K562 (cell line): ENCODE results near the gene ZNRF3. TPM values are rescaled to one million over a fixed set of nuclear protein-coding genes. Genes with fewer than 3 reads are reported as not detected.

ENCODE experiments used
- ATAC-seq: fragments of 200-7000 bp; cut with Tn5 transposase; 3 replicates; pipeline ENCODE4 v1.9.1; 2020; ENCODE audit warnings: moderate library complexity
- BruUV-seq: library from RNA; stranded (reverse); fragments of 400-500 nt; replicated peaks from 2 replicates; lab custom pipeline; 2021; lab: Mats Ljungman, UMichigan
- CTCF ChIA-PET: fragments of 300-600 bp; formaldehyde crosslinking; extraction: SDS; loops from one replicate; lab custom pipeline; 2021; ENCODE audit warnings: low intra/inter-chr PET ratio; lab: Yijun Ruan, JAX
- POLR2A ChIA-PET: fragments of 300-600, 350-650 bp; sonication (Branson Sonifier 250); formaldehyde crosslinking; extraction: SDS; loops from one replicate; lab custom pipeline; 2021; ENCODE audit warnings: antibody characterized with exemption, inconsistent platforms; lab: Yijun Ruan, JAX
- DNase-seq, 4 experiments: peaks; one replicate each; pipeline versions ENCODE4 v3.0.0 to v3.0.0-alpha.2; 2011 to 2018; ENCODE audit warnings: low spot score in 3 of 4, mixed read lengths in 3 of 4; ENCODE audit errors: extremely low read depth in 1 of 4
- FAIRE-seq: peaks from 2 replicates; lab custom pipeline; 2011; peaks lifted over from hg19 to GRCh38; lab: Jason Lieb, UNC
- H2AFZ ChIP-seq: 2 replicates; pipeline ENCODE4 v1.6.0; 2011; ENCODE audit warnings: low read depth, low read length, control low read depth, inconsistent platforms
- H3K27ac ChIP-seq: fragments of 200-600 bp; 3 replicates; pipeline ENCODE4 v1.8.0; 2011; ENCODE audit warnings: low read depth, mild to moderate bottlenecking, control low read depth, inconsistent platforms, low read length, moderate library complexity, mixed read lengths; ENCODE audit errors: extremely low read depth
- H3K27me3 ChIP-seq, 2 experiments: fragments of 300-600 bp in 1 of 2; 2 replicates in 1 of 2; 3 replicates in 1 of 2; pipeline versions ENCODE4 v1.6.0 to v1.8.0; 2011; ENCODE audit warnings: inconsistent platforms in 2 of 2, low read length in 2 of 2, mild to moderate bottlenecking in 1 of 2, mixed read lengths in 1 of 2, moderate library complexity in 1 of 2; ENCODE audit not compliant: control insufficient read depth in 2 of 2, insufficient read depth in 2 of 2
- H3K36me3 ChIP-seq: fragments of 300-600 bp; 3 replicates; pipeline ENCODE4 v1.8.0; 2011; ENCODE audit warnings: mild to moderate bottlenecking, low read length, inconsistent platforms; ENCODE audit not compliant: control insufficient read depth, insufficient read depth
- H3K4me1 ChIP-seq, 2 experiments: fragments of 200-600 bp in 1 of 2; replicated peaks in 1 of 2; 2 replicates in 1 of 2; 3 replicates in 1 of 2; pipeline versions ENCODE4 v1.5.1 to v1.8.0; 2011; ENCODE audit warnings: inconsistent platforms in 2 of 2, low read length in 2 of 2, mild to moderate bottlenecking in 1 of 2, mixed read lengths in 1 of 2, moderate library complexity in 1 of 2; ENCODE audit not compliant: control insufficient read depth in 2 of 2, insufficient read depth in 2 of 2
- H3K4me2 ChIP-seq: 2 replicates; pipeline ENCODE4 v1.6.1; 2011; ENCODE audit warnings: low read length, control low read depth, inconsistent platforms, mixed read lengths; ENCODE audit not compliant: insufficient read depth
- H3K4me3 ChIP-seq: fragments of 200-600 bp; sonication (generic), shearing (Covaris generic); 2 replicates; pipeline ENCODE4 v1.5.1; 2016; ENCODE audit warnings: control low read depth, inconsistent platforms
- H3K79me2 ChIP-seq: fragments of 200-600 bp; 3 replicates; pipeline ENCODE4 v1.8.0; 2011; ENCODE audit warnings: low read length, inconsistent platforms; ENCODE audit not compliant: control insufficient read depth, insufficient read depth
- H3K9ac ChIP-seq, 2 experiments: 2 replicates each; pipeline versions ENCODE4 v1.6.0 to v1.6.1; 2011; ENCODE audit warnings: low read depth in 2 of 2, low read length in 2 of 2, control low read depth in 1 of 2, inconsistent platforms in 1 of 2, mild to moderate bottlenecking in 1 of 2, mixed read lengths in 1 of 2; ENCODE audit not compliant: insufficient read depth in 1 of 2
- H3K9me1 ChIP-seq: one replicate; pipeline ENCODE4 v1.6.0; 2011; ENCODE audit warnings: inconsistent platforms, mild to moderate bottlenecking, low read length, moderate library complexity; ENCODE audit not compliant: control insufficient read depth, insufficient read depth
- H3K9me3 ChIP-seq: replicated peaks from 2 replicates; pipeline ENCODE4 v1.5.1; 2011; ENCODE audit warnings: low read depth, low read length, inconsistent platforms; ENCODE audit not compliant: control insufficient read depth, insufficient read depth
- H4K20me1 ChIP-seq: replicated peaks from 2 replicates; pipeline ENCODE4 v1.6.1; 2011; ENCODE audit warnings: low read length, inconsistent platforms, mixed read lengths; ENCODE audit not compliant: control insufficient read depth, insufficient read depth
- ETV1 ChIP-seq: fragments of 450-650 bp; conservative IDR thresholded peaks from 2 replicates; pipeline ENCODE4 v1.6.1; 2016; ENCODE audit warnings: missing genetic modification characterization, control low read depth, low read depth, missing compliant biosample characterization
- ILK ChIP-seq: fragments of 450-650 bp; IDR thresholded peaks from 2 replicates; pipeline ENCODE4 v1.6.1; 2016; ENCODE audit warnings: missing genetic modification characterization, low read depth, mild to moderate bottlenecking, missing compliant biosample characterization, moderate library complexity, borderline replicate concordance
- KDM4B ChIP-seq, 2 experiments: fragments of 450-650 bp in 1 of 2; sonication (generic) in 1 of 2; IDR thresholded peaks; 2 replicates each; pipeline ENCODE4 v1.6.1; 2016 to 2017; ENCODE audit warnings: borderline replicate concordance in 2 of 2, antibody characterized with exemption in 1 of 2, low read depth in 1 of 2, mild to moderate bottlenecking in 1 of 2
- ZNF212 ChIP-seq: fragments of 450-650 bp; formaldehyde crosslinking; IDR thresholded peaks from 2 replicates; pipeline ENCODE4 v1.4.0; 2020; ENCODE audit warnings: mild to moderate bottlenecking
- ZNF584 ChIP-seq: fragments of 200-800 bp; sonication (Bioruptor generic); IDR thresholded peaks from 2 replicates; pipeline ENCODE4 v1.6.1; 2016; ENCODE audit warnings: low read depth, mild to moderate bottlenecking, missing genetic modification characterization, missing compliant biosample characterization
- WGBS: fragments of 100-300 bp; shearing (Covaris generic); methylation state at CpG from one replicate; pipeline ENCODE4 v1.1.6; 2016; ENCODE audit warnings: low coverage, mixed read lengths; ENCODE audit not compliant: insufficient coverage; ENCODE audit errors: missing lambda C conversion rate; 5-methylcytosine and 5-hydroxymethylcytosine counted together
- in situ Hi-C: fragments of 300-500 bp; cut with MboI; formaldehyde crosslinking; loops from 4 replicates; pipeline ENCODE4 v1.15.0; 2018; ENCODE audit warnings: inconsistent platforms, mixed read lengths
- intact Hi-C: fragments of 100-400 bp; cut with micrococcal nuclease; formaldehyde crosslinking; loops from 2 replicates; pipeline ENCODE4 v1.14.2; 2022
- polyA plus RNA-seq, 8 experiments: library from polyadenylated mRNA; depleted of rRNA in 4 of 8; stranded (reverse) in 5 of 8; unstranded in 3 of 8; fragments of >200 nt; fragmentation: Nextera tagmentation in 2 of 8; fragmentation: Illumina TruSeq in 1 of 8; extraction: Ambion mirVana in 2 of 8; extraction: Trizol in 1 of 8; gene quantifications; 2 replicates each; pipeline versions ENCODE4 v1.2.1 to v1.2.3, GENCODE V29; 2011 to 2014; ENCODE audit warnings: inconsistent platforms in 1 of 8, missing spikeins in 1 of 8
- total RNA-seq, 7 experiments: library from RNA; depleted of rRNA in 6 of 7; stranded (reverse); fragments of >200 nt in 6 of 7; fragmentation: Illumina TruSeq in 2 of 7; extraction: Trizol in 2 of 7; gene quantifications; 2 replicates each; pipeline versions ENCODE4 v1.2.1 to v1.2.3, GENCODE V29; 2011 to 2021; ENCODE audit warnings: low replicate concordance in 1 of 7
- TF ChIP-seq, protein P1 (sequence below): fragments of 250-450 bp; sonication (Bioruptor Pico); IDR thresholded peaks from 2 replicates; pipeline ENCODE4 v1.5.0; 2021; ENCODE audit warnings: mild to moderate bottlenecking, moderate library complexity

The ZNRF3 gene
- total and polyA plus RNA-seq, 9 of the 15 experiments (the other 6 are each of a cell fraction or from before 2014, with no cell fraction given): 0.41 to 5.9 (median 1.7) TPM

DNA sequence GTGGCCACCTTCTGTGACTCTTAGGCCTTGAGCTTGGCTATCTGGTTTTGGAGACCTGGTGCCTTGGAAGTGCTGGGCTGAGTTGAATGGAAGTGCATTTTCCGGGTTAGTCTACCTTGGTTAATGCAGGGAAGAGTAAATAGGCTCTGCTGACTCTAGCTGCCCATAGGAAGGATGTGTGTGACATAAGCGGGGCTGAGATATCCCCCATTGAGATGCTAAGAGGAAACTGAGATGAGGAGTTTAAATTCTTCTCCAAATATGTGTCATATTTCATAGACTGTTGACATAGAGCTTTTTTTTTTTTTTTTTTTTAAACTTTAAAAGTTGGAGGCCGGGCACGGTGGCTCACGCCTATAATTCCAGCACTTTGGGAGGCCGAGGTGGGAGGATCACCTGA is 30.8 kb downstream of the ZNRF3 start:
- no peaks in the 10 kb centered on the region for H3K9me1 ChIP-seq
- no peaks in the 10 kb centered on the region for H3K36me3 ChIP-seq
- no peak for FAIRE-seq
- intact Hi-C loops: no loop called here
- BruUV-seq: no TSS peak
- no peak for ATAC-seq
- no peak overlapping the region for H3K9ac ChIP-seq
- H3K27me3 ChIP-seq: no peaks in the 10 kb centered on the region
- CTCF ChIA-PET: no interaction called here
- 50% methylated on average over 2 of the region's 6 CpGs for WGBS
- TF ChIP-seq ZNF584 (no peak), KDM4B (IDR thresholded peaks at IDR 0.05; ENCODE audit: borderline replicate concordance in 2 of 2, low read depth in 1 of 2) (no peak), ILK (tag) (no peak), ETV1 (tag) (no peak), ZNF212 (no peak)
- TF ChIP-seq, protein P1, sequence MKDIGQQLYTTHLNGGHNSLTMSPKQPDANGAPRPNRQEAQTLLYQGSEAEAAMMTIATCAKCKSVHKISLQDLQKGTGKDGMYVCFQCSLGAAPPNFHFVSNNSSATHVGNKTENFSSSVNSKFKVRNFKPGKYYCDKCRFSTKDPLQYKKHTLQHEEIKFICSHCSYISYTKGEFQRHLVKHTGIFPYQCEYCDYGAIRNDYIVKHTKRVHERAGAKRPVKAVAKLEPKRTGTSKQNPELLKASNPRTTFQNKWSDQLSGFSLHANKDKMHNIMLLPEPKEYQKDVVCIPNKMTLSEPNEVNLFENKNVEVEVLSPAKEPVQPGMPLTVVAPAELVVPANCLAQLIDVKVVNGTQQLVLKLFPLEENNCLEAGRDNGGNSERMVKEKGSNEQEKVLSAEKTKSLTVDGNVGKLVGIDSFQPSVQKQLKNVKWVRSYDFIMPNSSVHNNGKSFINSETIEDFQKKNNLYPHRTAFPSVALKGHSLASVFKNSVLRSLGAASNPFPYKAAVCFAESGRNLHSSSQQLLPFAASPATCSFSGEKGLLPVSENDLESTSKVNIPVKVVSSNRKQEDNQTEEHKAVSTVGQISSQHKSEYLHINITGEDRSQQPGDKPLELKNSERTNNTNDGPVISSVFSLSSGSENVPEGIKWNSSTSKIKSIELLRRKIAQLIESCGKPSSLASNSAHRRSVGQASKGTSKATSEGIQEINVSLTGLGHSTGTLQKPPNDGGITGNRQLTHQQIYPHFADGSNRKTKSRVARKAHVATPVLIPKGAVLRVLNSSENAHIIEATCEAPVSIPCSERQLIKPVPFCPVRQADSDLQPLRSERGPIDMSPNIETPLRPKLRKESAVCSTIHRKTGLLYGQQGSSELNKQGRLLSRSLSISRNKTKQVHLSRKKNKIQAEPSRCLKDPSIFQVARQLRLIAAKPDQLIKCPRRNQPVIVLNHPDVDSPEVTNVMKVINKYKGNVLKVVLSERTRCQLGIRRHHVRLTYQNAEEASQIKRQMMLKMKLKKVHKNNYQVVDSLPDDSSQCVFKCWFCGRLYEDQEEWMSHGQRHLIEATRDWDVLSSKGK (CRISPR knock-in tag): no peak
- in situ Hi-C loops: no loop called here
- no peak overlapping the region for H3K4me2 ChIP-seq
- H3K4me1 ChIP-seq: peaks cover under 1 to 3% of the 10 kb centered on the region in 2 experiments; a peak in 2 of 5 replicates
- DNase-seq: no peak
- H2AFZ ChIP-seq: no peak overlapping the region
- H4K20me1 ChIP-seq: peaks cover 11% of the 10 kb centered on the region; the same call in 1 of the 2 replicates
- no peak overlapping the region for H3K4me3 ChIP-seq
- H3K9me3 ChIP-seq: no peaks in the 10 kb centered on the region
- H3K79me2 ChIP-seq: peaks cover 13% of the 10 kb centered on the region
- H3K27ac ChIP-seq: no peak overlapping the region
- POLR2A ChIA-PET: interaction anchor here (0.6 kb wide), 1 partner anchor 183 kb away, joined by 3 read pairs; no protein-coding TSS in a partner anchor
